NCI-H2227 (cell line): ENCODE measurements around the gene AKAP12.
"Not testable (repeated sequence)": the region's sequence is repeated elsewhere in the genome, so short reads cannot be mapped to it uniquely, and the experiment has no call there.

Experiments used
- DNase-seq: peaks from one replicate; lab custom pipeline; 2025; ENCODE audit not compliant: unreplicated experiment; lab: John Stamatoyannopoulos, UW

The AKAP12 gene

DNA sequence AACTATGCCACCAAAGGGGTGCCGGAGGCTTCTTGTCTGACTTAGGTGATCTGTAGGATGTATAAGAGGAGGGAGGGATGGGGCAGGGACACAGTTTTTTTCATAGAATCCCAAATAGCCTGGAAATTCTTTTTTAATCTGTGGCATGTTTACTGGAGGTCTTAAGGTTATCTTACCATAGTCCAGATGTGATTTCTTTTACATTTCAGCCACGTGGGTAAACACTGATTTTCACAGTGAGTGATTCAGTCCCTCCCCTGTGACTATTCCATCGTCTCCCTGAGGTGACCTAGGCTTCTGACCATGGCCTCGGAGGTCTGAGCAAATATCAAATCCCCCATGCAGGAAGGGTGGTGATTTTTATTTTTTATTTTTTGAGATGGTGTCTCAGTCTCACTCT lies 67.7 kb downstream of the AKAP12 start:
- no peak for DNase-seq

DNA sequence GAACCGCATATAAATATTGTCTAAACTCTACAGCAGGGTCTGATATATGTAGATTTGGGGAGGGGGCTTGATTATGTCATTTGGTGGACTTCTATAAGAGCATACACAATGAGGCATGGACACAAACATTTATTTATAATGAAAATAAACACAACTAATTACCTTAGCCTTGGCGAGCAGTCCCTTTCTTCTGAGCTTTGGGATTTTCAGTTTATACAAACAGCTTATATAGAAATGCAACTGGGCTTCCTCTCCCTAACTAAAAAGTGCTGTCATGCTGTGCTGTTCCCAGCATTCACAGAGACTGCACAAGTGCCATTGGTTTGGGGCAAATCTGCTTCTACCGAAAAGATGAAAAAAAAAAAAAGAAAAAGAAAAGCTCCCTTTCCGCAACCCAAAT lies 69.9 kb downstream of the AKAP12 start:
- DNase-seq = no peak

DNA sequence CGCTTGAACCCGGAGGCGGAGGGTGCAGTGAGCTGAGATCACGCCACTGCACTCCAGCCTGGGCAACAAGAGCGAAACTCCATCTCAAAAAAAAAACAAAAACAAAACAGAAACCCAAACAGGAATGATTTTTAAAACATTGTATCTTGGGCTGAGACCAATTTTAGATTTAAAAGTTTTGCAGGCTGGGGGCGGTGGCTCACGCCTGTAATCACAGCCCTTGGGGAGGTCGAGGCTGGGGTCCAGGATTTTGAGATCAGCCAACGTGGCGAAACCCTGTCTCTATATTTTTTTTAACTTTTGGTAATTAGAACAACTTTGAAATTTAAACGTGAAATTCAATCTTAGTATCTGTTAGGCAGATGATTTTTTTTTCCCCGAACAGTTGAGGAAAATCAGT lies 70.5 kb downstream of the AKAP12 start:
- no peak for DNase-seq

DNA sequence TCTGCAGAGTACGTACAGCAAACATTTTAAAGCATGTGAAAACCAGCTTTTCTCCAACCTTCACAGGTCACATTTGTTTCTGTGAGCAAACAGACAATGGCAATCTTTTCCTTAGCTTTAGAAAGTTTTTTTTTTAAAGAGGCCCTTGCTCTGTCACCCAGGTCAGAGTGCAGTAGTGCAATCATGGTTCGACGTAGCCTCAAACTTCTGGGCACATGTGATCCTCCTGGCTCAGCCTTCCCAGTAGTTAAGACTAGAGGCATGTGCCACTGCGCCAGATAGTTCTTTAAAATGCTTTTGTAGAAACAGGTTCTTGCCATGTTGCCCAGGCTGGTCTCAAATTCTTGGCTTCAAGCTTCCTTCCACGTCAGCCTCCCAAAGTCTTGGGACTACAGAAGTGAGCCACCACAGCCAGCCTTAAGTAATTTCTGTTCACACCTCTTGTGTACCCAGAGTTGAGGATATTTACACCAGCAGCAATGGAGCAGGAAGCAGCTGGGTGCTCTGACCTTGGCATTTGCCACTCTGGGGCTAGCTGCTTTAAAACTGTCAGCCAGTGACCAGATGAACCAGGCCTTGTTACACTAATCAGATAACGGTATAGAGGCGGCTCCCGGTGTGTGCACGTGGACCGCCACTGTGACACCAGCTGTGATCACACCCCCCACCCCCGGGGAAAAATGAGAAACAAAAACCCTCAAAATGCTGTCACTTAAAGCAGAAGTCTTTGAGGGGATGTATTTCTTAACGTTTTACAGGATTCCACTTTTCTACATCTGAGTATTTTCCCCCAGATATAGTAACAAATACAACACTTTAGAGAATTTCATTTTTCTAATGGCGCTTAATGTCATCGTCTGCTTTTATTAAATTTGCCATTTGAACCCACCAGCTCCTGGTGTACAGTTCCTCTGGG lies 71.3 kb downstream of the AKAP12 start:
- DNase-seq = no peak

DNA sequence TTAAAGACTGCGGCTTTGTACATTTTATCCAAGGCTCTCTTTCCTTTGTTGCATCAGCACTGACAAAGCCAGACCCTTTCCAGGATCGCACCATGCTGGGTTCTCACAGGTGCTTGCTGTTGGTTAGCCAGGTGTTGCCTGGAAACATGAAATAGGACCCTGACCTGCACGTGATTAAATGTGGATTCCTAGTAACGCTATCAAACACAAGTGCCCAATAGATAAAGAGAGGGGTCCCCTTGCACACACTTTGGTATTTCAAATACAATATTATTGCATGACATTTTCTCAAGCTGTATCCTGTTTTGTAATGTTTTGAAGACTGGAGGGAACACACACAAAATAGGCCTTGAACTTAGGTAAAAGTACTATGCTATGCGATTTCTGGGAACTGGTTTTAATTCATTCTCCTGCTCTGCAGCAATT lies 73.3 kb downstream of the AKAP12 start:
- DNase-seq = no peak

DNA sequence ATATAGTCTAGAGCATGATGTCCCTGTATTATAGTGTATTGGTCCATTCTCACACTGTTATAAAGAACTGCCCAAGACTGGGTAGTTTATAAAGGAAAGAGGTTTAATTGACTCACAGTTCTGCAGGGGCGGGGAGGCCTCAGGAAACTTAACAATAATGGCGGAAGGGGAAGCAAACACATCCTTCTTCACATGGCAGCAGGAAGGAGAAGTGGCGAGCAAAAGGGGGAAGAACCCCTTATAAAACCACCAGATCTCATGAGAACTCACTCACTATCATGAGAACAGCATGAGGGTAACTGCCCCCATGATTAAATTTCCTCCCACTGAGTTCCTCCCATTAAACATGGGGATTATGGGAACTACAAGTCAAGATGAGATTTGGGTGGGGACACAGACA lies 75.9 kb downstream of the AKAP12 start:
- DNase-seq = not testable (repeated sequence)

DNA sequence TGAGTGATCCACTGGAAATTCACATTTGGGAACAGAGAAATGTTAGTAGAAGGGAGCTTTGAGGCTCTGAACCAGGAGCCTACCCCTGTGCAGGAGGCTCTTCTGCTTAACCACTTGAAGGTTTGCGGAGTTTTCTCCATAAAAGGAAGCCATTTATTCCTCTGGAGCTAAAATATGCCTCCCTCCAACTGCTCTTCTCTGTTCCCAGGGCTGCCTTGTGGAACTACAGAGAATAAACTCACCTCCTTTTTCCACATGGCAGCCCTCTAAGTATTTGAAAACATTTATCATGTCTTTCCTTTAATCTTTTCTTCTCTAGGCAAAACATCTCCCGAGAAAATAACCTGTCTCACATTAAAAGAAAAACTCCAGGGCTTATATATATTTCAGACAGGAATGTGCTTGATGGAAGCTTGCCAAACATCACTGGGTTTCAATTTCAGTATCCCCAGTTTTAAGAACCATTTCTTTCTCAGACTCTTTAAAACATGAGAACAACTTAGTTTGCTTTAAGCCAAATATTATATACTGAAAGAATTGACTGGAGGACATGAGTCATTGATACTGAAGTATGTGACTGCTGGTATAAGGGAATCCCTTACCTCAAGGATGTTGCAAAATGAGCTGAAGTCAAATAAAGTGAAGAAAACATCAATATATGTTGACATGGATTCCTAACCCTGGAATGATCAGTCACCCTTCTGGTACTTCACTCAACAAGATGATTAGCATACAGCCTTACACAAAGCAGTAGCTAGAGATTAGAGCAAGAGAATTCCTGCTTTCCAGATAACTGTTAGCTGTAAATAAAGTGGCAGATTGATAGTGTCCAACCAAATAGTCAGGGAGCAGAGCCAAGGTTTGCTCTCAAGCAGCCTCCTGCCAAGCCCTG lies 77.6 kb downstream of the AKAP12 start:
- DNase-seq = no peak

DNA sequence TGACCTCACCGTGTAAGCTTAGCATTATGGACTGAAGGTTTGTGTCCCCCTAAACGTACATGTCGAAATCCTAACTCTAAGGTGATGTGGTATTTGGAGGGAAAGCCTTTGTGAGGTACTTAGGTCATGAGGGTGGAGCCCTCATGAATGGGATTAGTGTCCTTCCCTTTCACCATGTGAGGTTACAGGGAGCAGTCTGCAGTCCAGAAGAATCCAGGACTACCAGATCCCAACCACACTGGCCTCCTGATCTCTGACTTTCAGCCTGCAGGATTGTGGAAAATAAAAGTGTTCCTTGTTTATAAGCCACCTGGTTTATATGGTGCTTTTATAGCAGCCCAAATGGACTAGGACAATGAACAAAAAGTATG lies 78.2 kb downstream of the AKAP12 start:
- DNase-seq = no peak

DNA sequence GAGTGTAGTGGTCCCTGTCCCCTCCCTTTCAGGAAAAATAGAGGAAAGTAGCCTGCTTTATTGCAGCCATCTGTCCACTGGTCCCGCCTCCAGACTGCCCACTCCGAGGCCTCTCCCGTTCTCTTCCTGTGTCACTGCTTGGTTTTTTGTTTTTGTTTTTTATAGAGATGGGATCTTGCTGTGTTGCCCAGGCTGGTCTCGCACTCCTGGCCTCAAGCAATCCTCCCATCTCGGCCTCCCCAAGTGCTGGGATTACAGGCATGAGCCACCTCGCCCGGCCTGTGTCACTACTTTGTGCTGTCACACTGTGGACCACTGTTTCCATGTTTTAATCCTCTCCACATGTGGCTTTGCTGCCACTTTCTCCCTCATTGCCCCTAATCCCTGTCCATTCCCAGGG lies 80.4 kb downstream of the AKAP12 start:
- no peak for DNase-seq

DNA sequence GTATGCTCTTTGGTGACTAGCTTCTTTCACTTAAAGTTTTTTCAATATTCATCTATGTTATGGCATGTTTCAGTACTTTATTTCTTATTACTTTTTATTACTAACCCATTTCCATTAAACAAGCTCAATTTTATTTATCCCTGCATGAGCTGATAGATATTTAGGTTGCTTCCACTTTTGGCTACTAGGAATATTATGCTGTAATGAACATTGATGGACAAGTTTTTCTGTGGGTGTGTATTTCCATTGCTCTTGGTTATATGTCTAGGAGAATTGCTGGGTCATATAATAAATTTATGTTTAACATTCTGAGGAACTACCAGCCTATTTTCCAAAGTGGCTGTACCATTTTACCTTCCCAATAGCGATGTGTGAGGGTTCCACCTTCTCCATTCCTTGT lies 81.7 kb downstream of the AKAP12 start:
- DNase-seq = no peak

DNA sequence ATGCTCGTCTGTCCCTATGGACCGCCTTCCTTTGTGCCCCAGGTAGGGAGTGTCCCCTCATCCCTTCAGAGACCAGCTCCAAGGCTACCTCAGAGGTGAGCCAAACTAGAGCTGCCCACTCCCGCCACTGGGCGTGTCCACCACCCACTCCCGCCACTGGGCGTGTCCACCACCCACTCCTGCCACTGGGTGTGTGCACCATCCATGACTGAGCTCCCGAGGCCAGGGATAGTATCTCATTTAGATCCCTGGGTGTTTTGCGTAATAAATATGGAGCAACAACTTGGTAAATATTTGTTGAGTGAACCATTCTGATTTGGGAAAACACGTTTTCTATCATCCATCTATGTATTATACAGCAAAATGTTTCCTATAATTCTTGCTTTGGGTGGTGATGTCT lies 82.8 kb downstream of the AKAP12 start:
- DNase-seq = no peak

DNA sequence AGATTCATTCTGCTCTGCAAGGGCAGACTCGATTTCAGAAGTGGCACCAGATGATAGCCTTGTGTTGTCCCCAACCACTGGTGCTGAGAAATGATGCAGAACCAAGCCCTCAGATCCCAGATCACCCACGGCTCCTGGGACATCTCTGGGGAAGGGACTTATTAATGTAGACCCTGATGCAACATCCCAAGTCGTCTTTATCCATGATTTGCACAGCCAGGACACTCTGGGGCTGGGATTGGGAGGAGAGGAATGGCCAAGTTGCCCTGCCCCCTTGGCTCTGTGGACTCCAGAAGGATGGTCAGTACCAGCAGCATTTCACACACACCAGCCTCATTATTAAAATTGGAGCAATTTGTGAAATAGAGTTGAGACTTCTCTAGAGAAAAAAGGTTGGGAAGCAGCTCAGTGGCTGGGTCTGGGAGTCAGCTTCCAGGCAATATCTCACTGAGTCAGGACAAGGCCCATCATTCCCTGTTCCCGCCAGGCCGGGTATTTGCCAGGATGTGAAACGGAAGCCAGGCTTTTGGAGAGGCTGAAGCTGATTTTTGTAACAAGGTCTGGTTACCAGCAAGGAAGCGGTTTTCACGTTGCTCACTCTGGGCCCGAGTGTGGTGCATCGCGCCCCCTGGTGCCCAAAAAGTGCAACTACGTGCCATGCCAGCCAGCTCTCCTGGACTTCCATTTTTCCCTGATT lies 84.2 kb downstream of the AKAP12 start:
- peak; percentile 79 for DNase-seq

DNA sequence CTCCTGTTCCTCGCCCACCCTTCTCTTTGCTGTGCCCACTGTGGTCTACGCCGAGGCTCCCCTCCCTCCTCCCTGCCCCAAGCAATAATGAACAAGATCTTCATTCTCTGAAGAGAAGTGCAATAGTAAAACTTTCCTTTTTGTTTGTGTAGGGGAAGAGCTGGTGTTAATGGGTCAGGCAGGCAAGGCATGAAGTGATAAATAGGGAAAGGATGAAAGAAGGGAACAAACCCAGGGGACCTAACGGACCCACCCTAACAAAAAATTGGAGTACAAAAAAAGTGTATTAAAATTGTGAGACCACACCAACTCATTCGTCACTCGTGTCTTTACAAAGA lies 84.7 kb downstream of the AKAP12 start:
- no peak for DNase-seq

DNA sequence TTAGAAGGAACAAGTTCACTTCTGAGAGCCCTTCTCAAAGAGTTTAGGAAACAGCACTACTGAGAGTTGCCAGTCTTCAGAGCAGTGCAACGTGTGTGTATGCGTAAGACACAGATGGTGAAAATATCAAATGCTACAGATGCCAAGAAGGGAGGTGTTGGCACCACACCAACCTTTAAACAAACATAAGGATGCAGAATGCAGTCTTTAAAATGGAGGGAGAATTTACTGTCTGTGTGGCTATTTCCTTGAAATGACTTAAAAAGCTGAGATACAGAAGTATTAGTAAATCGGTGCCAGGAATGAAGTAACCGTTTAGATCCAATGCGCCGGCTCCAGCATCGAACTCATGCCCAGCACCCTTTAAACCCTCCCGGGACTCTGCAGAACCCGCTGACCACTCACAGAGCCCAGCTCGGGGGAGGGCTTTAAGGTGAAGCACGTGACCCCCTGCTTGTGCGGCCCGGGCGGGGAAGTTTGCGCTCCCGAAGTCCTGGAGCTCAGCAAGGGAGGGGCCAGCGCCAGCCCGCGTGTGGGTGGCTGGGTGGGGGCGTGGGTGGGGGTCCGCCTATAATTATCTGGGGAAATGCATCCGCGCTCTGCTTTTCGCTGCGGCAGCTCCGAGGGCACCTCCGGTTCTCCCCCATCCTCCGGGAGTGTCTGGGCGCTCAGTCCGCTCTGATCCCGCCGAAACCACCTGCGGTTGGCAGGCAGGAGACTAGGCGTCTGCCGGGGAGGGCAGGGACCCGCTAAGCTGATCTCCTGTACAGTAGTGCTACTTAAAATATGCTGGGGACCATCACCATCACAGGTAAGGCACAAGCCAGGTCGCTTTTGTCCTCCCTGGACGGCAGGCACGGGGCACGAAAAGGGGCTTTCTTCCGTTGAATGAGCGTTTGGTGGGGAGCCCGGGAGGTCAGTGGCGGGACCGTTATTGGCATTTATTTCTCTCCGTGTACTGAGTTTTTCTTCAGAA lies 85.6 kb downstream of the AKAP12 start:
- DNase-seq = peak; percentile 50

DNA sequence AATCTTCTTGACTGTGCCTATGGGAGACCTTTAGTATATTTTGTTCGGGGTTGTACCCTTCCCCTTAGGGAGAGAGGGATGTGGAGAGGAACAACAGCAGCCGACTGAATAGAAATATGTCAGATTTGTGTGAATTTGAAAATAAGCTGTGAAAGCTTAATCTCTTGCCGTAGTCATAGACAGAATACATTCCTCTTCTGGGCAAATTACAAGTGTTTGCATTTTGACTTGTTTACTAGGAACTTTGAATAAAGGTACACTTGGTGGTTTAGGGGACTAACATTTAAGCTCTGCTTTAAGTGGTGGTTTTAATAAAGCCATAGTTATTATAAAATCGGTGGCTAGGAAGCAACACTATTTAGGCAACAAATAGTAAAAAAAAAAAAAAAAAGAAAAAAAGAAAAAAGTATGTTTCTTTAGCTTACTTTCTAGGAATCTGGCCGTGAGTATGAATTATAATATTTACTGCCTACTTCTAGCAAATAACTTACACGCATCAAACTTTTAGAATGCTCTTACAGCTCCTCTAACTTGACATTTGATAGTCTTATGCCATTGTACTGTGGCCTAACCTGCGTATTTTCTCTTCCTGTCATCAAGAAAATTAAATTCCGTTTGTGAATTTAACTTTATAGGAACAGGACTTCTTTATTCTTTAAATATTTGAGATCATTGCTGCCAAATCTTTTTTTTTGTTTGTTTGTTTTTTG lies 86.5 kb downstream of the AKAP12 start:
- DNase-seq = no peak

DNA sequence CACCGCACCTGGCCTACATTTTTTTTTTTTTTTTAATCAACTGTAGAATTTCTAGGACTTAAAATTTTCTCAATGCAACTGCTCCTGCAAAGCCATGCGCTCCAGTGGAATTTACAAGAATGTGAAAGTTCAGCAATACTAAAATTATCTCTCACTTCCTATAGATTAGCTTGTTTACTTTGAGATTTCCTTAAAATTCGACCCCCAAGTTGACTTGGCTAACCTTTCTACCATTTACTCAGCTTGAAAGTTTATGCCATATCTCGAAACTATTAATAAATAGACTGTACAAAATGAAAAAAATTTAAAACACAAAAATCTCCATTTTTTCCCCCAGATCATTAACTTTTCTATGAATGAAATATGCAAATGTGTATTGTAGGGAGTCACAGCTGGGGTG lies 87.3 kb downstream of the AKAP12 start:
- no peak for DNase-seq

DNA sequence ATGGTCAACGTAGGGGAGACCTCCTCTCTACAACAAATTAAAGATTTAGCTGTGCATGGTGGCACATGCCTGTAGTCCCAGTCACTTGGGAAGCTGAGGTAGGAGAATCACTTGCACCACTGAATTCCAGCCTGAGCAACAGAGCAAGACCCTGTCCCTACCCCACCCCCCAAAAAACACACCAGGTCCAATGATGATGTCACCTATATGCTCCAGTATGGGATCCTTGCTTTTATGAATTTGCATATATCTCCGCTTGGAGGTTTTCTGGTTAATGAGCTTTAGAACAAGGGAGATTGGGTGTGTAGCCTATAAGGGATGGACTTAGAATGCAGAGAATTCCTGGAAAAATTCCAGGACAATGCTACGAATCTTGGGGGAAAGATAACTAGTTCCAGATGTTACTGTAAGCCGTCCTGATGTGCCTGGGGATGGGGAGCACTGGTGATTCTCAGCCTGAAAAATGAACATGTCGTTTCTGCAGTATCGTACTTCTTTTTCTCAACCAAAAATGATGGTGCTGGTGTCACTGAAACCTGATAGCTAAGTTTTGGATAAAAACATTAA lies 90.4 kb downstream of the AKAP12 start:
- DNase-seq = no peak

DNA sequence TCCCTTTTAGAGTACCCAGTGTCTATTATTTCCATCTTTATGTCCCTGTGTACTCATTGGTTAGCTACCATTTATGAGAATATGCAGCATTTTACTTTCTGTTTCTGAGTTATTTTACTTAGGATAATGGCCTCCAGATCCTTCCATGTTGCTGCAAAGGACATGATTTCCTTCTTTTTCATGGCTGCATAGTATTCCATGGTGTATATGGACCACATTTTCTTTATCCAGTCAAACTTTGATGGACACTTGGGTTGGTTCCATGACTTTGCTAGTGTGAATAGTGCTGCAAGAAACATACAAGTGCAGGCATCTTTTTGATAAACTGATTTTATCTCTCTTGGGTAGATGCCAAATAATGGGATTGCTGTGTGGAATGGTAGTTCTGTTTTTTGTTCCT lies 96.2 kb downstream of the AKAP12 start:
- DNase-seq = no peak

DNA sequence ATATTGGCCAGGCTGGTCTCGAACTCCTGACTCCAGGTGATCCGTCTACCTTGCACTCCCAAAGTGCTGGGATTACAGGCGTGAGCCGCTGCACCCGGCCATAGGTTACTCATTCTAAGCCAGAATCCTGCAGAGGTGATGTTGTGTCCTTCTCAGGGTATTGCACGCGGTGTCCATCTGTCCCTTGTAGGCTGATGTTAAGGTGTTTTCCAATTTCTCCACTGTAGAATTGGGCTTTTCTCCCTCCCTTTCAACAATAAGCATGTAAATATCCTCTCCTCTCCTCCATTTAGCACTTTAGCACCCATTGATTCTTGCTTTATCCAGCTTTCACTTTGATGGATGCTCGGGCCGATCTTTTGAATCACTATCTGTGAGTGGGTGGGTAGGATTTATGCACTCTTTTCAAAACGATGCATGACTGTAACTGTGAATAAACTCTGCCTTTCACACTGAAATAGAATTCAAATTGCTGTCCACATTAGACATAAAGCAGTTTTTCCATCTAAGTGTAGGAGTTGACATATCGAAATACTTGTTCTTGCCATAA lies 99.0 kb downstream of the AKAP12 start:
- DNase-seq = no peak
